ENCODE data around the gene SLCO2A1.
A peak's percentile ranks its signal among the peaks of the same experiment; 100 is the strongest.

The SLCO2A1 gene

GRCh38 chr3:133927540-133928066 is 102.1 kb downstream of the SLCO2A1 start:
- peak overlapping the region in 1 of 2 donors; percentile 47 for H3K9ac ChIP-seq (ENCODE audit: low read depth in 1 of 2, low read length in 2 of 2)

GRCh38 chr3:133926736-133927539 is 102.8 kb downstream of the SLCO2A1 start:
- peak overlapping the region in 1 of 2 donors; percentile 47 for H3K9ac ChIP-seq (ENCODE audit: low read depth in 1 of 2, low read length in 2 of 2)

More at GRCh38 chr3:133927540-133928066, 102.1 kb downstream of the SLCO2A1 start:
- no peaks in the 10 kb centered on the region for H3K9me3 ChIP-seq (ENCODE audit: control insufficient read depth in 2 of 2, low read length in 2 of 2)
- H3K27me3 ChIP-seq (ENCODE audit: control insufficient read depth in 2 of 2, insufficient read depth in 2 of 2, low read length in 2 of 2), result peaks cover 0 to 2% of the 10 kb centered on the region in 2 donors
- peak overlapping the region; percentile 14 to 61 for H3K4me3 ChIP-seq (ENCODE audit: low read length in 2 of 2)
- H3K4me1 ChIP-seq (ENCODE audit: control insufficient read depth in 2 of 2, insufficient read depth in 2 of 2, low read length in 2 of 2), result peaks cover 0 to 6% of the 10 kb centered on the region in 2 donors
- no peaks in the 10 kb centered on the region for H3K36me3 ChIP-seq (ENCODE audit: control insufficient read depth in 2 of 2, insufficient read depth in 2 of 2, low read length in 2 of 2)
- H3K27ac ChIP-seq (ENCODE audit: low read depth in 2 of 2, low read length in 2 of 2), result no peak overlapping the region

GRCh38 chr3:133925960-133926735 is 103.6 kb downstream of the SLCO2A1 start:
- Histone ChIP-seq H3K9ac (ENCODE audit: low read depth in 1 of 2, low read length in 2 of 2) (no peak overlapping the region), H3K9me3 (ENCODE audit: control insufficient read depth in 2 of 2, low read length in 2 of 2) (no peaks in the 10 kb centered on the region), H3K4me1 (ENCODE audit: control insufficient read depth in 2 of 2, insufficient read depth in 2 of 2, low read length in 2 of 2) (peaks cover 0 to 6% of the 10 kb centered on the region in 2 donors), H3K27me3 (ENCODE audit: control insufficient read depth in 2 of 2, insufficient read depth in 2 of 2, low read length in 2 of 2) (peaks cover 0 to 2% of the 10 kb centered on the region in 2 donors), H3K36me3 (ENCODE audit: control insufficient read depth in 2 of 2, insufficient read depth in 2 of 2, low read length in 2 of 2) (no peaks in the 10 kb centered on the region), H3K4me3 (ENCODE audit: low read length in 2 of 2) (no peak overlapping the region), H3K27ac (ENCODE audit: low read depth in 2 of 2, low read length in 2 of 2) (no peak overlapping the region)

More at GRCh38 chr3:133926736-133927539, 102.8 kb downstream of the SLCO2A1 start:
- Histone ChIP-seq H3K36me3 (ENCODE audit: control insufficient read depth in 2 of 2, insufficient read depth in 2 of 2, low read length in 2 of 2) (no peaks in the 10 kb centered on the region), H3K4me3 (ENCODE audit: low read length in 2 of 2) (peak overlapping the region; percentile 14 to 61), H3K27me3 (ENCODE audit: control insufficient read depth in 2 of 2, insufficient read depth in 2 of 2, low read length in 2 of 2) (peaks cover 0 to 2% of the 10 kb centered on the region in 2 donors), H3K4me1 (ENCODE audit: control insufficient read depth in 2 of 2, insufficient read depth in 2 of 2, low read length in 2 of 2) (peaks cover 0 to 6% of the 10 kb centered on the region in 2 donors), H3K27ac (ENCODE audit: low read depth in 2 of 2, low read length in 2 of 2) (no peak overlapping the region), H3K9me3 (ENCODE audit: control insufficient read depth in 2 of 2, low read length in 2 of 2) (no peaks in the 10 kb centered on the region)

- H3K9ac ChIP-seq (ENCODE audit: low read depth in 1 of 2, low read length in 2 of 2), result no peak overlapping the region
- H3K4me1 ChIP-seq (ENCODE audit: control insufficient read depth in 2 of 2, insufficient read depth in 2 of 2, low read length in 2 of 2), result peaks cover 0 to 6% of the 10 kb centered on the region in 2 donors
- peaks cover 0 to 2% of the 10 kb centered on the region in 2 donors for H3K27me3 ChIP-seq (ENCODE audit: control insufficient read depth in 2 of 2, insufficient read depth in 2 of 2, low read length in 2 of 2)
- no peak overlapping the region for H3K27ac ChIP-seq (ENCODE audit: low read depth in 2 of 2, low read length in 2 of 2)
- H3K36me3 ChIP-seq (ENCODE audit: control insufficient read depth in 2 of 2, insufficient read depth in 2 of 2, low read length in 2 of 2), result no peaks in the 10 kb centered on the region
- no peak overlapping the region for H3K4me3 ChIP-seq (ENCODE audit: low read length in 2 of 2)
- no peaks in the 10 kb centered on the region for H3K9me3 ChIP-seq (ENCODE audit: control insufficient read depth in 2 of 2, low read length in 2 of 2)
Observed at GRCh38 chr3:133924041-133924440, 105.7 kb downstream of the SLCO2A1 start.

- no peak overlapping the region for H3K27ac ChIP-seq (ENCODE audit: low read depth in 2 of 2, low read length in 2 of 2)
- no peak overlapping the region for H3K9ac ChIP-seq (ENCODE audit: low read depth in 1 of 2, low read length in 2 of 2)
- H3K27me3 ChIP-seq (ENCODE audit: control insufficient read depth in 2 of 2, insufficient read depth in 2 of 2, low read length in 2 of 2), result no peaks in the 10 kb centered on the region
- no peaks in the 10 kb centered on the region for H3K36me3 ChIP-seq (ENCODE audit: control insufficient read depth in 2 of 2, insufficient read depth in 2 of 2, low read length in 2 of 2)
- H3K4me1 ChIP-seq (ENCODE audit: control insufficient read depth in 2 of 2, insufficient read depth in 2 of 2, low read length in 2 of 2), result no peaks in the 10 kb centered on the region
- no peak overlapping the region for H3K4me3 ChIP-seq (ENCODE audit: low read length in 2 of 2)
- H3K9me3 ChIP-seq (ENCODE audit: control insufficient read depth in 2 of 2, low read length in 2 of 2), result no peaks in the 10 kb centered on the region
Observed at GRCh38 chr3:133921592-133921991, 108.1 kb downstream of the SLCO2A1 start.

GRCh38 chr3:133917144-133917543 is 112.6 kb downstream of the SLCO2A1 start:
- H3K36me3 ChIP-seq (ENCODE audit: control insufficient read depth in 2 of 2, insufficient read depth in 2 of 2, low read length in 2 of 2), result no peaks in the 10 kb centered on the region

GRCh38 chr3:133915685-133916658 is 113.8 kb downstream of the SLCO2A1 start:
- Histone ChIP-seq H3K4me3 (ENCODE audit: low read length in 2 of 2) (no peak overlapping the region), H3K9me3 (ENCODE audit: control insufficient read depth in 2 of 2, low read length in 2 of 2) (no peaks in the 10 kb centered on the region), H3K9ac (ENCODE audit: low read depth in 1 of 2, low read length in 2 of 2) (no peak overlapping the region), H3K27me3 (ENCODE audit: control insufficient read depth in 2 of 2, insufficient read depth in 2 of 2, low read length in 2 of 2) (peaks cover 0 to 4% of the 10 kb centered on the region in 2 donors), H3K27ac (ENCODE audit: low read depth in 2 of 2, low read length in 2 of 2) (no peak overlapping the region), H3K36me3 (ENCODE audit: control insufficient read depth in 2 of 2, insufficient read depth in 2 of 2, low read length in 2 of 2) (no peaks in the 10 kb centered on the region), H3K4me1 (ENCODE audit: control insufficient read depth in 2 of 2, insufficient read depth in 2 of 2, low read length in 2 of 2) (no peaks in the 10 kb centered on the region)

More at GRCh38 chr3:133917144-133917543, 112.6 kb downstream of the SLCO2A1 start:
- Histone ChIP-seq H3K4me1 (ENCODE audit: control insufficient read depth in 2 of 2, insufficient read depth in 2 of 2, low read length in 2 of 2) (no peaks in the 10 kb centered on the region), H3K9me3 (ENCODE audit: control insufficient read depth in 2 of 2, low read length in 2 of 2) (no peaks in the 10 kb centered on the region), H3K9ac (ENCODE audit: low read depth in 1 of 2, low read length in 2 of 2) (no peak overlapping the region), H3K27me3 (ENCODE audit: control insufficient read depth in 2 of 2, insufficient read depth in 2 of 2, low read length in 2 of 2) (peaks cover 0 to 4% of the 10 kb centered on the region in 2 donors), H3K4me3 (ENCODE audit: low read length in 2 of 2) (no peak overlapping the region), H3K27ac (ENCODE audit: low read depth in 2 of 2, low read length in 2 of 2) (no peak overlapping the region)

GRCh38 chr3:133914839-133915600 is 114.7 kb downstream of the SLCO2A1 start:
- Histone ChIP-seq H3K27ac (ENCODE audit: low read depth in 2 of 2, low read length in 2 of 2) (no peak overlapping the region), H3K9ac (ENCODE audit: low read depth in 1 of 2, low read length in 2 of 2) (no peak overlapping the region), H3K27me3 (ENCODE audit: control insufficient read depth in 2 of 2, insufficient read depth in 2 of 2, low read length in 2 of 2) (peaks cover 0 to 4% of the 10 kb centered on the region in 2 donors), H3K4me1 (ENCODE audit: control insufficient read depth in 2 of 2, insufficient read depth in 2 of 2, low read length in 2 of 2) (no peaks in the 10 kb centered on the region), H3K36me3 (ENCODE audit: control insufficient read depth in 2 of 2, insufficient read depth in 2 of 2, low read length in 2 of 2) (no peaks in the 10 kb centered on the region), H3K4me3 (ENCODE audit: low read length in 2 of 2) (no peak overlapping the region), H3K9me3 (ENCODE audit: control insufficient read depth in 2 of 2, low read length in 2 of 2) (no peaks in the 10 kb centered on the region)

- Histone ChIP-seq H3K9me3 (ENCODE audit: control insufficient read depth in 2 of 2, low read length in 2 of 2) (no peaks in the 10 kb centered on the region), H3K27me3 (ENCODE audit: control insufficient read depth in 2 of 2, insufficient read depth in 2 of 2, low read length in 2 of 2) (no peaks in the 10 kb centered on the region), H3K36me3 (ENCODE audit: control insufficient read depth in 2 of 2, insufficient read depth in 2 of 2, low read length in 2 of 2) (no peaks in the 10 kb centered on the region), H3K4me1 (ENCODE audit: control insufficient read depth in 2 of 2, insufficient read depth in 2 of 2, low read length in 2 of 2) (no peaks in the 10 kb centered on the region), H3K4me3 (ENCODE audit: low read length in 2 of 2) (no peak overlapping the region), H3K27ac (ENCODE audit: low read depth in 2 of 2, low read length in 2 of 2) (no peak overlapping the region), H3K9ac (ENCODE audit: low read depth in 1 of 2, low read length in 2 of 2) (no peak overlapping the region)
Observed at GRCh38 chr3:133910422-133910821, 119.3 kb downstream of the SLCO2A1 start.

All from mucosa of rectum (tissue), 2 donors.